ENCODE data around the gene IBSP. TPM values are rescaled to one million over a fixed set of nuclear protein-coding genes. Genes with fewer than 3 reads are reported as not detected.

IBSP gene
- total RNA-seq, 2 donors from 2014 or later = not detected

- Histone ChIP-seq H3K4me1 (no peaks in the 10 kb centered on the region), H3K27me3 (no peaks in the 10 kb centered on the region), H3K9me3 (no peaks in the 10 kb centered on the region), H3K27ac (no peak overlapping the region), H3K36me3 (replicated peaks in 1 of 2; ENCODE audit: insufficient read depth in 1 of 2, low read depth in 2 of 2) (no peaks in the 10 kb centered on the region), H3K4me3 (no peak overlapping the region)
- intact Hi-C loops (cut with DNase I) = no loop called here
- ATAC-seq (no peak), DNase-seq (no peak)
- 70 to 78% methylated on average over 2 of the region's 2 CpGs for whole genome bisulfite sequencing, 2 donors
- TF ChIP-seq POLR2A (IDR thresholded peaks at IDR 0.05) = no peak
- TF ChIP-seq CTCF (IDR thresholded peaks at IDR 0.05) = no peak
These were observed 17.8 kb upstream of the IBSP start for GRCh38 chr4:87781569-87781968.

GRCh38 chr4:87783781-87784180 is 15.6 kb upstream of the IBSP start:
- no peak overlapping the region for H3K4me3 ChIP-seq
- no peaks in the 10 kb centered on the region for H3K4me1 ChIP-seq
- TF ChIP-seq POLR2A (IDR thresholded peaks at IDR 0.05) = no peak
- TF ChIP-seq CTCF (IDR thresholded peaks at IDR 0.05) = no peak
- DNase-seq (no peak), ATAC-seq (no peak)
- H3K27me3 ChIP-seq = no peaks in the 10 kb centered on the region
- no peaks in the 10 kb centered on the region for H3K36me3 ChIP-seq (replicated peaks in 1 of 2; ENCODE audit: insufficient read depth in 1 of 2, low read depth in 2 of 2)
- intact Hi-C loops (cut with DNase I) = no loop called here
- no peaks in the 10 kb centered on the region for H3K9me3 ChIP-seq
- WGBS, 2 donors = 73 to 88% methylated on average over 2 of the region's 2 CpGs
- H3K27ac ChIP-seq = no peak overlapping the region

- Histone ChIP-seq H3K9me3 (no peaks in the 10 kb centered on the region), H3K4me1 (no peaks in the 10 kb centered on the region), H3K36me3 (replicated peaks in 1 of 2; ENCODE audit: insufficient read depth in 1 of 2, low read depth in 2 of 2) (no peaks in the 10 kb centered on the region), H3K27ac (no peak overlapping the region), H3K4me3 (no peak overlapping the region), H3K27me3 (no peaks in the 10 kb centered on the region)
- DNase-seq (no peak), ATAC-seq (no peak)
- no peak for TF ChIP-seq CTCF (IDR thresholded peaks at IDR 0.05)
- no peak for TF ChIP-seq POLR2A (IDR thresholded peaks at IDR 0.05)
- intact Hi-C loops (cut with DNase I) = no loop called here
- WGBS, 2 donors = 78 to 81% methylated on average over 14 to 15 of the region's 15 CpGs
These were observed 13.4 kb upstream of the IBSP start for GRCh38 chr4:87785731-87786509.

GRCh38 chr4:87802858-87803257 is 3.5 kb downstream of the IBSP start:
- Histone ChIP-seq H3K4me1 (no peaks in the 10 kb centered on the region), H3K27ac (no peak overlapping the region), H3K4me3 (no peak overlapping the region), H3K36me3 (replicated peaks in 1 of 2; ENCODE audit: insufficient read depth in 1 of 2, low read depth in 2 of 2) (no peaks in the 10 kb centered on the region), H3K27me3 (no peaks in the 10 kb centered on the region), H3K9me3 (no peaks in the 10 kb centered on the region)
- DNase-seq (no peak), ATAC-seq (no peak)
- intact Hi-C loops (cut with DNase I) = no loop called here
- TF ChIP-seq CTCF (IDR thresholded peaks at IDR 0.05) (no peak), POLR2A (IDR thresholded peaks at IDR 0.05) (no peak)

GRCh38 chr4:87803421-87803820 is 4.1 kb downstream of the IBSP start:
- 69 to 83% methylated on average over 2 of the region's 2 CpGs for WGBS, 2 donors
- intact Hi-C loops (cut with DNase I) = no loop called here
- H3K4me3 ChIP-seq = no peak overlapping the region
- DNase-seq (no peak), ATAC-seq (no peak)
- H3K27me3 ChIP-seq = no peaks in the 10 kb centered on the region
- TF ChIP-seq CTCF (IDR thresholded peaks at IDR 0.05) (no peak), POLR2A (IDR thresholded peaks at IDR 0.05) (no peak)
- no peaks in the 10 kb centered on the region for H3K36me3 ChIP-seq (replicated peaks in 1 of 2; ENCODE audit: insufficient read depth in 1 of 2, low read depth in 2 of 2)
- no peak overlapping the region for H3K27ac ChIP-seq
- no peaks in the 10 kb centered on the region for H3K4me1 ChIP-seq
- H3K9me3 ChIP-seq = no peaks in the 10 kb centered on the region
